Iris pigment epithelial cell (primary cell): ENCODE measurements around the gene MAP3K21.

Experiments used
- DNase-seq: peaks from one replicate; pipeline ENCODE4 v3.0.0-alpha.2; 2011; ENCODE audit warnings: low read depth

Gene MAP3K21

GRCh38 chr1:233327651-233328141, at the start of gene MAP3K21:
Gene MAP3K21, plus strand, starts transcription at chr1:233327724. Its CDS starts 305 bp downstream, at chr1:233328029.
- peak; percentile 5 for DNase-seq

- no peak for DNase-seq
Observed at GRCh38 chr1:233278631-233279030, 48.9 kb upstream of the MAP3K21 start.

- DNase-seq: no peak
Observed at GRCh38 chr1:233279971-233280370, 47.6 kb upstream of the MAP3K21 start.

GRCh38 chr1:233281711-233282581, 45.6 kb upstream of the MAP3K21 start:
- DNase-seq: peak; percentile 82

- no peak for DNase-seq
Observed at GRCh38 chr1:233282582-233282886, 45.0 kb upstream of the MAP3K21 start.

GRCh38 chr1:233289676-233290075, 37.8 kb upstream of the MAP3K21 start:
- no peak for DNase-seq

- DNase-seq: no peak
Observed at GRCh38 chr1:233290396-233291034, 37.0 kb upstream of the MAP3K21 start.

GRCh38 chr1:233293556-233294446, 33.7 kb upstream of the MAP3K21 start:
- DNase-seq: no peak

GRCh38 chr1:233294913-233295236, 32.6 kb upstream of the MAP3K21 start:
- DNase-seq: peak; percentile 72

- peak; percentile 58 for DNase-seq
Observed at GRCh38 chr1:233295237-233295974, 32.1 kb upstream of the MAP3K21 start, which contains the start of gene PCNX2. Gene PCNX2, minus strand, starts transcription at chr1:233295725. Its CDS starts 247 bp downstream, at chr1:233295478.

- DNase-seq: no peak
Observed at GRCh38 chr1:233295975-233296322, 31.6 kb upstream of the MAP3K21 start.

- DNase-seq: no peak
Observed at GRCh38 chr1:233299450-233299849, 28.1 kb upstream of the MAP3K21 start.

- peak; percentile 21 for DNase-seq
Observed at GRCh38 chr1:233300326-233300725, 27.2 kb upstream of the MAP3K21 start.

GRCh38 chr1:233304489-233305102, 22.9 kb upstream of the MAP3K21 start:
- no peak for DNase-seq

- DNase-seq: no peak
Observed at GRCh38 chr1:233313434-233314155, 13.9 kb upstream of the MAP3K21 start.

- no peak for DNase-seq
Observed at GRCh38 chr1:233315718-233316301, 11.7 kb upstream of the MAP3K21 start.

GRCh38 chr1:233316473-233316872, 11.1 kb upstream of the MAP3K21 start:
- DNase-seq: no peak

- DNase-seq: no peak
Observed at GRCh38 chr1:233319272-233319671, 8.3 kb upstream of the MAP3K21 start.

GRCh38 chr1:233320023-233320422, 7.5 kb upstream of the MAP3K21 start:
- no peak for DNase-seq

- no peak for DNase-seq
Observed at GRCh38 chr1:233323718-233324117, 3.8 kb upstream of the MAP3K21 start.
